H9 (cell line): ENCODE data around the gene PRH1. TPM values are rescaled to one million over a fixed set of nuclear protein-coding genes. Genes with fewer than 3 reads are reported as not detected.

Source experiments
- DNase-seq: peaks from one replicate; pipeline ENCODE4 v3.0.0-alpha.2; 2017
- H2AFZ ChIP-seq: one replicate; pipeline ENCODE4 v1.6.1; 2013; ENCODE audit warnings: mild to moderate bottlenecking, low read length, control low read depth, moderate library complexity
- H2AK5ac ChIP-seq: 2 replicates; pipeline ENCODE4 v1.6.1; 2013; ENCODE audit warnings: low read length, control low read depth, mixed read lengths; ENCODE audit not compliant: insufficient read length
- H2BK120ac ChIP-seq: one replicate; pipeline ENCODE4 v1.6.1; 2013; ENCODE audit warnings: low read depth, mild to moderate bottlenecking, low read length, control low read depth, inconsistent platforms; ENCODE audit not compliant: poor library complexity, severe bottlenecking
- H2BK12ac ChIP-seq: 2 replicates; pipeline ENCODE4 v1.6.1; 2013; ENCODE audit warnings: low read length, control low read depth, mixed read lengths, low read depth; ENCODE audit not compliant: insufficient read length
- H2BK15ac ChIP-seq: 2 replicates; pipeline ENCODE4 v1.6.1; 2013; ENCODE audit warnings: low read depth, low read length, control low read depth
- H2BK20ac ChIP-seq: one replicate; pipeline ENCODE4 v1.6.1; 2013; ENCODE audit warnings: low read depth, mild to moderate bottlenecking, low read length, control low read depth, inconsistent platforms; ENCODE audit not compliant: poor library complexity, severe bottlenecking
- H2BK5ac ChIP-seq: 2 replicates; pipeline ENCODE4 v1.6.1; 2013; ENCODE audit warnings: low read length, control low read depth, mixed read lengths; ENCODE audit not compliant: insufficient read length
- H3K14ac ChIP-seq: 2 replicates; pipeline ENCODE4 v1.6.1; 2013; ENCODE audit warnings: low read length, control low read depth; ENCODE audit not compliant: insufficient read depth
- H3K18ac ChIP-seq: 2 replicates; pipeline ENCODE4 v1.6.1; 2013; ENCODE audit warnings: low read depth, mild to moderate bottlenecking, mixed read lengths, low read length, control low read depth; ENCODE audit not compliant: insufficient read length
- H3K23ac ChIP-seq: 2 replicates; pipeline ENCODE4 v1.6.1; 2013; ENCODE audit warnings: low read length, control low read depth, mixed read lengths, low read depth; ENCODE audit not compliant: insufficient read length
- H3K23me2 ChIP-seq: 2 replicates; pipeline ENCODE4 v1.6.1; 2013; ENCODE audit warnings: low read depth, mild to moderate bottlenecking, mixed read lengths, low read length, control low read depth; ENCODE audit not compliant: insufficient read length, poor library complexity, severe bottlenecking
- H3K27ac ChIP-seq: 2 replicates; pipeline ENCODE4 v1.5.1; 2013; ENCODE audit warnings: low read length, control low read depth, mixed read lengths, low read depth; ENCODE audit not compliant: insufficient read length
- H3K27me3 ChIP-seq: 2 replicates; pipeline ENCODE4 v1.6.1; 2013; ENCODE audit warnings: low read length, control low read depth, inconsistent platforms; ENCODE audit not compliant: insufficient read depth
- H3K4ac ChIP-seq: 2 replicates; pipeline ENCODE4 v1.6.1; 2013; ENCODE audit warnings: low read depth, mild to moderate bottlenecking, control low read depth, inconsistent platforms, low read length, moderate library complexity
- H3K4me1 ChIP-seq: 2 replicates; pipeline ENCODE4 v1.6.1; 2013; ENCODE audit warnings: low read length, control low read depth, inconsistent platforms; ENCODE audit not compliant: insufficient read depth
- H3K4me2 ChIP-seq: 2 replicates; pipeline ENCODE4 v1.6.1; 2013; ENCODE audit warnings: low read length, control low read depth, mixed read lengths; ENCODE audit not compliant: insufficient read length, insufficient read depth
- H3K56ac ChIP-seq: 2 replicates; pipeline ENCODE4 v1.6.1; 2013; ENCODE audit warnings: low read depth, mild to moderate bottlenecking, mixed read lengths, low read length, control low read depth; ENCODE audit not compliant: insufficient read length
- H3K79me1 ChIP-seq: 2 replicates; pipeline ENCODE4 v1.6.1; 2013; ENCODE audit warnings: low read depth, mild to moderate bottlenecking, moderate library complexity, low read length, control low read depth, inconsistent platforms; ENCODE audit not compliant: insufficient read depth, poor library complexity, severe bottlenecking
- H3K79me2 ChIP-seq: 2 replicates; pipeline ENCODE4 v1.6.1; 2013; ENCODE audit warnings: low read length, control low read depth, inconsistent platforms; ENCODE audit not compliant: insufficient read depth
- H3K9ac ChIP-seq: 2 replicates; pipeline ENCODE4 v1.6.1; 2013; ENCODE audit warnings: low read length, control low read depth, mixed read lengths; ENCODE audit not compliant: insufficient read length; ENCODE audit errors: extremely low read depth
- H3K9me3 ChIP-seq: one replicate; pipeline ENCODE4 v1.6.1; 2013; ENCODE audit warnings: low read depth, low read length, inconsistent platforms; ENCODE audit not compliant: control insufficient read depth
- H3T11ph ChIP-seq: one replicate; pipeline ENCODE4 v1.6.1; 2013; ENCODE audit warnings: mild to moderate bottlenecking, low read length, control low read depth, inconsistent platforms
- H4K20me1 ChIP-seq: one replicate; pipeline ENCODE4 v1.6.1; 2013; ENCODE audit not compliant: control insufficient read depth, insufficient read length, insufficient read depth
- H4K5ac ChIP-seq: 2 replicates; pipeline ENCODE4 v1.6.1; 2013; ENCODE audit warnings: low read depth, mild to moderate bottlenecking, mixed read lengths, low read length, control low read depth; ENCODE audit not compliant: insufficient read length
- H4K8ac ChIP-seq: replicated peaks from 2 replicates; pipeline ENCODE4 v1.6.1; 2013; ENCODE audit warnings: low read length, control low read depth, mixed read lengths, low read depth; ENCODE audit not compliant: insufficient read length
- H4K91ac ChIP-seq: 2 replicates; pipeline ENCODE4 v1.6.1; 2013; ENCODE audit warnings: low read depth, mild to moderate bottlenecking, moderate library complexity, mixed read lengths, low read length, control low read depth; ENCODE audit not compliant: insufficient read length
- H3K27ac Mint-ChIP-seq, 3 experiments: 2 replicates in 2 of 3; 3 replicates in 1 of 3; pipeline ENCODE4 v1.8.0; 2020 to 2021; ENCODE audit warnings: mixed read lengths in 3 of 3, mild to moderate bottlenecking in 1 of 3, moderate library complexity in 1 of 3
- H3K27me3 Mint-ChIP-seq: 2 replicates; pipeline ENCODE4 v1.8.0; 2021; ENCODE audit warnings: low read depth, mild to moderate bottlenecking, moderate library complexity, mixed read lengths
- H3K36me3 Mint-ChIP-seq, 3 experiments: 2 replicates in 2 of 3; 3 replicates in 1 of 3; pipeline ENCODE4 v1.8.0; 2020 to 2021; ENCODE audit warnings: low read depth in 3 of 3, mixed read lengths in 3 of 3; ENCODE audit not compliant: insufficient read depth in 1 of 3
- H3K4me1 Mint-ChIP-seq, 2 experiments: 2 replicates each; pipeline ENCODE4 v1.8.0; 2020; ENCODE audit warnings: mixed read lengths in 2 of 2
- H3K4me3 Mint-ChIP-seq, 2 experiments: 2 replicates in 1 of 2; 3 replicates in 1 of 2; pipeline ENCODE4 v1.8.0; 2020 to 2021; ENCODE audit warnings: mild to moderate bottlenecking in 2 of 2, mixed read lengths in 2 of 2, moderate library complexity in 1 of 2
- H3K9me3 Mint-ChIP-seq, 2 experiments: 2 replicates in 1 of 2; 3 replicates in 1 of 2; pipeline ENCODE4 v1.8.0; 2020; ENCODE audit warnings: mild to moderate bottlenecking in 2 of 2, mixed read lengths in 2 of 2, moderate library complexity in 1 of 2
- WGBS: extraction: QIAGEN DNeasy Blood & Tissue Kit; methylation state at CpG from one replicate; pipeline ENCODE4 v1.1.7; 2013; ENCODE audit warnings: missing lambda C conversion rate, low lambda C conversion rate, mixed read lengths; ENCODE audit not compliant: insufficient read length; ENCODE audit errors: extremely low coverage; 5-methylcytosine and 5-hydroxymethylcytosine counted together
- total RNA-seq: library from RNA; stranded (reverse); gene quantifications from 2 replicates; pipeline ENCODE4 v1.2.1, GENCODE V29; 2021
- TF ChIP-seq, protein P1 (sequence below): fragments of 200-600 bp; sonication (generic); conservative IDR thresholded peaks from 3 replicates; pipeline ENCODE4 v1.8.0; 2021; ENCODE audit warnings: antibody characterized with exemption, mild to moderate bottlenecking

The PRH1 gene
- total RNA-seq, 1 experiment from 2014 or later: 14.9 TPM

GRCh38 chr12:10842862-10843261 is 41.2 kb downstream of the PRH1 start:
- H2BK15ac ChIP-seq: no peak overlapping the region
- no peaks in the 10 kb centered on the region for H3K9me3 ChIP-seq
- no peak overlapping the region for H4K91ac ChIP-seq
- no peak for DNase-seq
- H2BK120ac ChIP-seq: no peak overlapping the region
- H2AFZ ChIP-seq: no peak overlapping the region
- no peak overlapping the region for H3T11ph ChIP-seq
- no peak overlapping the region for H4K8ac ChIP-seq
- no peak overlapping the region for H3K9ac ChIP-seq
- H3K4me1 ChIP-seq: no peaks in the 10 kb centered on the region; the same call in 1 of the 2 replicates
- no CpG with 5 or more reads among the region's 2 CpGs for WGBS
- Mint-ChIP-seq H3K27me3 (no peaks in the 10 kb centered on the region), H3K36me3 (peaks cover 7 to 14% (median 8%) of the 10 kb centered on the region in 3 experiments), H3K4me1 (peaks cover 12 to 13% of the 10 kb centered on the region in 2 experiments), H3K9me3 (no peaks in the 10 kb centered on the region), H3K27ac (no peak overlapping the region; a peak in 1 of 7 replicates), H3K4me3 (no peak overlapping the region)
- no peaks in the 10 kb centered on the region for H3K23me2 ChIP-seq
- H4K20me1 ChIP-seq: no peaks in the 10 kb centered on the region
- H3K79me1 ChIP-seq: no peaks in the 10 kb centered on the region
- H3K27me3 ChIP-seq: no peaks in the 10 kb centered on the region
- no peak overlapping the region for H2BK20ac ChIP-seq
- H2BK5ac ChIP-seq: no peak overlapping the region
- H2BK12ac ChIP-seq: no peak overlapping the region
- no peak overlapping the region for H3K23ac ChIP-seq
- H3K27ac ChIP-seq: no peak overlapping the region
- H3K18ac ChIP-seq: no peak overlapping the region
- no peaks in the 10 kb centered on the region for H3K79me2 ChIP-seq
- H3K14ac ChIP-seq: no peak overlapping the region
- H3K4me2 ChIP-seq: no peak overlapping the region
- H3K56ac ChIP-seq: no peak overlapping the region
- no peak overlapping the region for H4K5ac ChIP-seq
- no peak overlapping the region for H3K4ac ChIP-seq
- TF ChIP-seq, protein P1, sequence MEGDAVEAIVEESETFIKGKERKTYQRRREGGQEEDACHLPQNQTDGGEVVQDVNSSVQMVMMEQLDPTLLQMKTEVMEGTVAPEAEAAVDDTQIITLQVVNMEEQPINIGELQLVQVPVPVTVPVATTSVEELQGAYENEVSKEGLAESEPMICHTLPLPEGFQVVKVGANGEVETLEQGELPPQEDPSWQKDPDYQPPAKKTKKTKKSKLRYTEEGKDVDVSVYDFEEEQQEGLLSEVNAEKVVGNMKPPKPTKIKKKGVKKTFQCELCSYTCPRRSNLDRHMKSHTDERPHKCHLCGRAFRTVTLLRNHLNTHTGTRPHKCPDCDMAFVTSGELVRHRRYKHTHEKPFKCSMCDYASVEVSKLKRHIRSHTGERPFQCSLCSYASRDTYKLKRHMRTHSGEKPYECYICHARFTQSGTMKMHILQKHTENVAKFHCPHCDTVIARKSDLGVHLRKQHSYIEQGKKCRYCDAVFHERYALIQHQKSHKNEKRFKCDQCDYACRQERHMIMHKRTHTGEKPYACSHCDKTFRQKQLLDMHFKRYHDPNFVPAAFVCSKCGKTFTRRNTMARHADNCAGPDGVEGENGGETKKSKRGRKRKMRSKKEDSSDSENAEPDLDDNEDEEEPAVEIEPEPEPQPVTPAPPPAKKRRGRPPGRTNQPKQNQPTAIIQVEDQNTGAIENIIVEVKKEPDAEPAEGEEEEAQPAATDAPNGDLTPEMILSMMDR: no peak
- no peak overlapping the region for H2AK5ac ChIP-seq
